GM21528 (cell line): Measurements from ENCODE around the gene CNTFR.

Experiments used
- ATAC-seq: cut with Tn5 transposase; IDR thresholded peaks from one replicate; pipeline ENCODE4 v1.9.1; 2021; ENCODE audit warnings: mild to moderate bottlenecking, moderate library complexity; ENCODE audit not compliant: unreplicated experiment, low FRiP score

CNTFR gene

GRCh38 chr9:34573599-34574325, 15.8 kb downstream of the CNTFR start:
- ATAC-seq = no peak

- ATAC-seq = no peak
Observed at GRCh38 chr9:34572628-34573027, 16.9 kb downstream of the CNTFR start.

GRCh38 chr9:34572092-34572491, 17.4 kb downstream of the CNTFR start:
- no peak for ATAC-seq

- no peak for ATAC-seq
Observed at GRCh38 chr9:34571481-34571810, 18.1 kb downstream of the CNTFR start.

- no peak for ATAC-seq
Observed at GRCh38 chr9:34570809-34571480, 18.6 kb downstream of the CNTFR start.

- ATAC-seq = no peak
Observed at GRCh38 chr9:34570376-34570775, 19.1 kb downstream of the CNTFR start.

- ATAC-seq = no peak
Observed at GRCh38 chr9:34568774-34569173, 20.8 kb downstream of the CNTFR start.

GRCh38 chr9:34568133-34568532, 21.4 kb downstream of the CNTFR start:
- no peak for ATAC-seq

GRCh38 chr9:34566972-34567371, 22.6 kb downstream of the CNTFR start:
- no peak for ATAC-seq

GRCh38 chr9:34566322-34566721, 23.2 kb downstream of the CNTFR start:
- no peak for ATAC-seq

GRCh38 chr9:34565856-34566255, 23.7 kb downstream of the CNTFR start:
- ATAC-seq = no peak

GRCh38 chr9:34564617-34565016, 24.9 kb downstream of the CNTFR start:
- ATAC-seq = no peak

GRCh38 chr9:34563262-34563661, 26.3 kb downstream of the CNTFR start:
- ATAC-seq = no peak

GRCh38 chr9:34562135-34562745, 27.3 kb downstream of the CNTFR start:
- ATAC-seq = no peak

GRCh38 chr9:34560599-34561214, 28.8 kb downstream of the CNTFR start:
- ATAC-seq = no peak

- ATAC-seq = no peak
Observed at GRCh38 chr9:34559624-34560455, 29.7 kb downstream of the CNTFR start.

- ATAC-seq = no peak
Observed at GRCh38 chr9:34558919-34559623, 30.5 kb downstream of the CNTFR start.

- ATAC-seq = no peak
Observed at GRCh38 chr9:34558364-34558763, 31.2 kb downstream of the CNTFR start.

- no peak for ATAC-seq
Observed at GRCh38 chr9:34557426-34558321, 31.9 kb downstream of the CNTFR start.
